GM12865 (cell line): ENCODE measurements around the gene MED13L.

Experiments used
- DNase-seq: peaks from one replicate; pipeline ENCODE4 v3.0.0; 2010; ENCODE audit warnings: low read depth
- H3K4me3 ChIP-seq: 2 replicates; pipeline ENCODE4 v1.5.1; 2011; ENCODE audit warnings: mild to moderate bottlenecking, low read depth, low read length, control low read depth
- CTCF ChIP-seq: IDR thresholded peaks from 2 replicates; pipeline ENCODE4 v1.5.1; 2011; ENCODE audit warnings: low read length, control low read depth, low read depth, inconsistent platforms; ENCODE audit not compliant: insufficient read depth; ENCODE audit errors: missing control alignments

The MED13L gene

DNA sequence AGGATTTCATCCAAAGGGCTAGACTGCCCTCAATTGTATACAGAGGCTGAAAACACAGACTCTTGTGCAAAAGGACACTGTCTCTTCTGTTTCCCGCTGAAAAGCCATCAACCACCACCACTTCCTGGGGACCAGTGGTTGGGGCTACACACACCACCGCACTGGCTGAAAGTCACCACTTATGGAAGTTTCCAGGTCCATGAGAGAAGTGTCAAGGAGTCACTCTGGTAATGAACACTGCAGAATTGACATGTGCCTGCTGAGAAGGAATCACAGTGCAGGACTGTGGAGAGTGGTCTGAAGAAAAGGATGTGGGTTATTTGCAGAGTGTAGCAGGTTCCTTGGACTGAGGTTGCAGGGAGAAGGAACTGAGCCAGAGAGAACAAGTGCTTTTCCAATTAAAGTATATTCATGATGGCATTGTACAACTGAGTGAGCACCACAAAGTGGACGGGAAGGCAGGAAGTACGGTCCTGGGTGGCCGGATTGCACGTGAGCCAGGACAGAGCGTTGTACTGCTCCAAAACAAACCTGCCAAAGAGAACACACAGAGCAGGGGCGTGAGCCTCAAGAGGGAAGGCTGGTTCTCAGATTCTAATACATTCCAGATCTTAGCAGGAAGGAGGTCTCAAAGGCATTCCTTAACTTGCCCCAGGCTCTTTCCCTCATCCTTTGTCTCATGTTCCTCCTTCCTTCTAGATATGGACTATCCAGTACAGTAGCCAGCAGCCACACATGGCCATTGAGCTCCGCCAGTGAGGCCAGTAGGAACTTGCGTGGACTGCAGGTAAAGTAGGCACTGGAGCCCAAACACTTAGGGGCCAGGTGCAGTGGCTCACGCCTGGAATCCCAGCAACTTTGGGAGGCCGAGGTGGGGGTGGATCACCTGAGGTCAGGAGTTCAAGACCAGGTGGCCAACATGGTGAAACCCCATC lies 316.4 kb downstream of the MED13L start:
- H3K4me3 ChIP-seq: no peak overlapping the region
- no peak for TF ChIP-seq CTCF
- no peak for DNase-seq

- no peak overlapping the region for H3K4me3 ChIP-seq
- TF ChIP-seq CTCF: no peak
- DNase-seq: no peak
Measured at GRCh38 chr12:115957686-115958290, 319.7 kb downstream of the MED13L start.

GRCh38 chr12:115956659-115957058 lies 320.8 kb downstream of the MED13L start:
- H3K4me3 ChIP-seq: no peak overlapping the region
- no peak for DNase-seq
- no peak for TF ChIP-seq CTCF

DNA sequence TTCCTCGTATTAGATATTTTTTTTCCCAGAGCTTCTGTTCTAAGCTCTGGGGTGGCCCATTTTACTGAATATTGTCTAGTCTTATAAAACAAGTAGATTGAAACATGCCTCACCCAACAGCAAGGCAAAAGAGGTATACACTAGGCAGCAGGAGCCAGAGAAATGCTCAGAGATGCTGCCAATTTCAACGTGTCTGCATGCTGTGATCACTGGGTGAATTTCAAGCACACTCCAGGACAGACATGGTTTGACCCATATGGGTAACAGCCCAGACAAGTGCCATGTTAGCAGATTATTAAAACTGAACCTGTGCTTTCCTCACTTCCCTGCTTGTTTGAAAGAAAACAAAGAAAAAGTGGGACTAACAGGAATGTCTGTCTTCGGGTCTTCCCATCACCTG lies 321.3 kb downstream of the MED13L start:
- no peak overlapping the region for H3K4me3 ChIP-seq
- no peak for TF ChIP-seq CTCF
- no peak for DNase-seq

DNA sequence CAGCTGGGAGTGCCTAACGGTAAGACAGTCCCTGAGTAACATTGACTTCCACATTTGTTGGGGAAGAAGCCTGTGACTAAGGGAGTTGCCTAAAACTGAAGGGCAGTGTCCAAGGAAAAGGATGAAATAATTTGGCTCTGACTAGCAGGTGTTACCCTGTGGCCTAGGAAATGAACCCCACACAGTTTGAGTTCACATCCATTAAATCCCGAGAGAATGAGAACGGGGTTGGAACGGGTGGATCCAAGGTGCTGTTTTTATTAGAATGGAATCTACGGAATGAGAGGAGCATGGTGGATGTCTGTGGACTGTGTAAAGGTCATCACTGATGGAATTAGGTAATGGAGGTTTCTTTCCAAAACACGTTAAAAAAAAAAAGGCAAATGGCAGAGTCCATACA lies 324.0 kb downstream of the MED13L start:
- TF ChIP-seq CTCF: no peak
- H3K4me3 ChIP-seq: no peak overlapping the region
- no peak for DNase-seq

GRCh38 chr12:115953031-115953430 lies 324.5 kb downstream of the MED13L start:
- TF ChIP-seq CTCF: no peak
- H3K4me3 ChIP-seq: no peak overlapping the region
- no peak for DNase-seq
